Osteoblast (primary cell): ENCODE data around the gene IL18BP. TPM values are rescaled to one million over a fixed set of nuclear protein-coding genes. Genes with fewer than 3 reads are reported as not detected.
A peak's percentile ranks its signal among the peaks of the same experiment; 100 is the strongest.

ENCODE experiments used
- DNase-seq: peaks from one replicate; pipeline ENCODE4 v3.0.0; 2011; ENCODE audit warnings: low spot score, mixed read lengths; ENCODE audit not compliant: insufficient read length; ENCODE audit errors: missing footprints
- H2AFZ ChIP-seq: 2 replicates; pipeline ENCODE4 v1.6.0; 2011; ENCODE audit warnings: mild to moderate bottlenecking, low read length
- H3K27ac ChIP-seq: 2 replicates; pipeline ENCODE4 v1.5.1; 2011; ENCODE audit warnings: mild to moderate bottlenecking, low read depth, low read length, moderate library complexity
- H3K27me3 ChIP-seq: 2 replicates; pipeline ENCODE4 v1.6.0; 2012; ENCODE audit warnings: mild to moderate bottlenecking, control low read depth, inconsistent platforms, low read length, moderate library complexity; ENCODE audit not compliant: insufficient read depth
- H3K36me3 ChIP-seq: 2 replicates; pipeline ENCODE4 v1.5.1; 2011; ENCODE audit warnings: mild to moderate bottlenecking, low read length, control low read depth, moderate library complexity; ENCODE audit not compliant: insufficient read depth
- H3K4me1 ChIP-seq: 2 replicates; pipeline ENCODE4 v1.5.1; 2011; ENCODE audit warnings: mild to moderate bottlenecking, low read length, control low read depth, moderate library complexity; ENCODE audit not compliant: insufficient read depth
- H3K4me2 ChIP-seq: 2 replicates; pipeline ENCODE4 v1.6.0; 2011; ENCODE audit warnings: mild to moderate bottlenecking, low read length; ENCODE audit not compliant: insufficient read depth
- H3K4me3 ChIP-seq: fragments of 200-600 bp; sonication (generic); 3 replicates; pipeline ENCODE4 v1.5.1; 2012; ENCODE audit warnings: mild to moderate bottlenecking, low read length, inconsistent platforms; ENCODE audit not compliant: insufficient read depth
- H3K79me2 ChIP-seq: 2 replicates; pipeline ENCODE4 v1.6.0; 2012; ENCODE audit warnings: mild to moderate bottlenecking, low read length, control low read depth, inconsistent platforms; ENCODE audit not compliant: insufficient read depth
- H3K9me3 ChIP-seq: 2 replicates; pipeline ENCODE4 v1.5.1; 2011; ENCODE audit warnings: low read depth, low read length, control low read depth
- H4K20me1 ChIP-seq: 2 replicates; pipeline ENCODE4 v1.6.0; 2012; ENCODE audit warnings: mild to moderate bottlenecking, low read length, control low read depth; ENCODE audit not compliant: insufficient read depth
- CTCF ChIP-seq: IDR thresholded peaks from 2 replicates; pipeline ENCODE4 v1.5.1; 2011; ENCODE audit warnings: mild to moderate bottlenecking, low read depth, low read length, moderate library complexity; ENCODE audit errors: extremely low read depth
- total RNA-seq: library from RNA; depleted of rRNA; stranded (reverse); fragments of >200 nt; gene quantifications from 2 replicates; pipeline ENCODE4 v1.2.3, GENCODE V29; 2012

Gene IL18BP
- total RNA-seq, 1 donor = 4.0 TPM

- DNase-seq = no peak
- Histone ChIP-seq H4K20me1 (peaks cover 27% of the 10 kb centered on the region), H3K27me3 (no peaks in the 10 kb centered on the region)
These were observed 19.1 kb upstream of the IL18BP start for GRCh38 chr11:71979602-71980001.

GRCh38 chr11:71986131-71986530 lies 12.6 kb upstream of the IL18BP start:
- no peaks in the 10 kb centered on the region for H3K79me2 ChIP-seq
- DNase-seq = no peak
- peaks cover 13% of the 10 kb centered on the region for H3K4me1 ChIP-seq
- no peaks in the 10 kb centered on the region for H3K9me3 ChIP-seq
- peaks cover 17% of the 10 kb centered on the region for H3K36me3 ChIP-seq
- no peak overlapping the region for H2AFZ ChIP-seq
- H3K27me3 ChIP-seq = no peaks in the 10 kb centered on the region
- H4K20me1 ChIP-seq = peaks cover 5% of the 10 kb centered on the region
- H3K4me2 ChIP-seq = no peak overlapping the region
- no peak overlapping the region for H3K4me3 ChIP-seq
- TF ChIP-seq CTCF = no peak
- H3K27ac ChIP-seq = no peak overlapping the region

More at GRCh38 chr11:71979602-71980001, 19.1 kb upstream of the IL18BP start:
- H3K4me1 ChIP-seq = no peaks in the 10 kb centered on the region
- no peak overlapping the region for H2AFZ ChIP-seq
- peaks cover 23% of the 10 kb centered on the region for H3K36me3 ChIP-seq
- no peak overlapping the region for H3K4me3 ChIP-seq
- H3K4me2 ChIP-seq = no peak overlapping the region
- no peak for TF ChIP-seq CTCF
- no peaks in the 10 kb centered on the region for H3K9me3 ChIP-seq
- H3K27ac ChIP-seq = no peak overlapping the region
- H3K79me2 ChIP-seq = peaks cover 14% of the 10 kb centered on the region

GRCh38 chr11:71987521-71987920 lies 11.2 kb upstream of the IL18BP start:
- H3K79me2 ChIP-seq = no peaks in the 10 kb centered on the region
- no peak overlapping the region for H3K4me3 ChIP-seq
- no peak for DNase-seq
- peaks cover 5% of the 10 kb centered on the region for H4K20me1 ChIP-seq
- no peaks in the 10 kb centered on the region for H3K9me3 ChIP-seq
- peak overlapping the region; percentile 6 for H3K4me2 ChIP-seq
- H2AFZ ChIP-seq = no peak overlapping the region
- no peaks in the 10 kb centered on the region for H3K27me3 ChIP-seq
- H3K4me1 ChIP-seq = peaks cover 13% of the 10 kb centered on the region
- peaks cover 17% of the 10 kb centered on the region for H3K36me3 ChIP-seq
- H3K27ac ChIP-seq = no peak overlapping the region
- TF ChIP-seq CTCF = no peak

- Histone ChIP-seq H3K27me3 (no peaks in the 10 kb centered on the region), H2AFZ (no peak overlapping the region), H3K79me2 (no peaks in the 10 kb centered on the region), H3K36me3 (peaks cover 13% of the 10 kb centered on the region), H3K9me3 (no peaks in the 10 kb centered on the region), H3K4me1 (peaks cover 13% of the 10 kb centered on the region), H4K20me1 (peaks cover 2% of the 10 kb centered on the region), H3K27ac (no peak overlapping the region), H3K4me3 (no peak overlapping the region), H3K4me2 (peak overlapping the region; percentile 6)
- DNase-seq = peak; percentile 92
- TF ChIP-seq CTCF = no peak
These were observed 10.7 kb upstream of the IL18BP start for GRCh38 chr11:71988050-71988449.
